SK-N-SH (cell line): Measurements from ENCODE around the gene PMP22. TPM values are rescaled to one million over a fixed set of nuclear protein-coding genes. Genes with fewer than 3 reads are reported as not detected.

ENCODE experiments used
- CTCF ChIA-PET: fragments of 300-600, 350-600 bp; formaldehyde crosslinking; extraction: SDS; loops from one replicate; lab custom pipeline; 2021; lab: Yijun Ruan, JAX
- POLR2A ChIA-PET: fragments of 350-600 bp; sonication (Branson Sonifier 250); formaldehyde crosslinking; extraction: SDS; loops from one replicate; lab custom pipeline; 2020; ENCODE audit warnings: antibody characterized with exemption, inconsistent platforms; lab: Yijun Ruan, JAX
- DNase-seq: peaks from one replicate; pipeline ENCODE4 v3.0.0; 2012
- H2AFZ ChIP-seq: fragments of 200-600 bp; sonication (generic); 2 replicates; pipeline ENCODE4 v1.8.1; 2016; ENCODE audit warnings: antibody characterized with exemption, mild to moderate bottlenecking, low read depth
- H3F3A ChIP-seq: fragments of 200-600 bp; sonication (generic); replicated peaks from 2 replicates; pipeline ENCODE3; 2016; ENCODE audit warnings: antibody characterized with exemption, mild to moderate bottlenecking; ENCODE audit not compliant: insufficient read depth
- H3K27ac ChIP-seq, 2 experiments: fragments of 200-500 bp in 1 of 2; fragments of 200-600 bp in 1 of 2; sonication (Bioruptor generic) in 1 of 2; sonication (generic), shearing (Covaris generic) in 1 of 2; 2 replicates each; pipeline versions ENCODE4 v1.5.1 to v1.6.1; 2014 to 2016; ENCODE audit warnings: low read depth in 2 of 2, inconsistent platforms in 1 of 2, low read length in 1 of 2, mild to moderate bottlenecking in 1 of 2, mixed read lengths in 1 of 2
- H3K27me3 ChIP-seq: fragments of 200-600 bp; sonication (generic), shearing (Covaris generic); 2 replicates; pipeline ENCODE4 v1.6.1; 2016; ENCODE audit warnings: mixed run types; ENCODE audit not compliant: insufficient read depth
- H3K36me3 ChIP-seq, 2 experiments: fragments of 200-500 bp in 1 of 2; fragments of 200-600 bp in 1 of 2; sonication (Bioruptor generic) in 1 of 2; sonication (generic) in 1 of 2; replicated peaks in 1 of 2; 2 replicates each; pipeline versions ENCODE3 to v1.5.1; 2014 to 2016; ENCODE audit warnings: low read length in 1 of 2, mild to moderate bottlenecking in 1 of 2; ENCODE audit not compliant: insufficient read depth in 2 of 2, control insufficient read depth in 1 of 2
- H3K4me1 ChIP-seq, 2 experiments: fragments of 200-500 bp in 1 of 2; fragments of 200-600 bp in 1 of 2; sonication (Bioruptor generic) in 1 of 2; sonication (generic), shearing (Covaris generic) in 1 of 2; 2 replicates each; pipeline versions ENCODE4 v1.5.1 to v1.6.1; 2014 to 2016; ENCODE audit warnings: low read depth in 1 of 2, low read length in 1 of 2, mixed run types in 1 of 2; ENCODE audit not compliant: insufficient read depth in 2 of 2, control insufficient read depth in 1 of 2
- H3K4me2 ChIP-seq: fragments of 200-600 bp; sonication (generic), shearing (Covaris generic); 2 replicates; pipeline ENCODE4 v1.6.1; 2017; ENCODE audit warnings: mixed run types
- H3K4me3 ChIP-seq, 2 experiments: fragments of 200-500 bp in 1 of 2; fragments of 200-600 bp in 1 of 2; sonication (Bioruptor generic) in 1 of 2; sonication (generic), shearing (Covaris generic) in 1 of 2; 2 replicates each; pipeline versions ENCODE4 v1.5.1 to v1.8.1; 2014 to 2016; ENCODE audit warnings: low read depth in 2 of 2, inconsistent platforms in 1 of 2, low read length in 1 of 2, mild to moderate bottlenecking in 1 of 2, mixed read lengths in 1 of 2, moderate library complexity in 1 of 2
- H3K79me2 ChIP-seq: fragments of 200-600 bp; sonication (generic); 2 replicates; pipeline ENCODE4 v1.8.1; 2017; ENCODE audit warnings: mild to moderate bottlenecking; ENCODE audit not compliant: insufficient read depth
- H3K9ac ChIP-seq: fragments of 200-600 bp; sonication (generic); 2 replicates; pipeline ENCODE4 v1.6.1; 2017; ENCODE audit warnings: mixed run types
- H3K9me2 ChIP-seq: fragments of 200-600 bp; sonication (generic); 2 replicates; pipeline ENCODE4 v1.6.1; 2017; ENCODE audit warnings: mixed run types
- H3K9me3 ChIP-seq: fragments of 200-600 bp; sonication (generic); 2 replicates; pipeline ENCODE4 v1.6.1; 2017; ENCODE audit warnings: mixed run types, mild to moderate bottlenecking, moderate library complexity
- H4K20me1 ChIP-seq: fragments of 200-600 bp; sonication (generic); 2 replicates; pipeline ENCODE4 v1.6.1; 2017; ENCODE audit warnings: mild to moderate bottlenecking, mixed run types; ENCODE audit not compliant: insufficient read depth
- CTCF ChIP-seq: fragments of 200-600 bp; sonication (generic); IDR thresholded peaks from 2 replicates; pipeline ENCODE4 v1.6.1; 2017; ENCODE audit warnings: antibody characterized with exemption, mild to moderate bottlenecking, moderate library complexity
- EZH2phosphoT487 ChIP-seq: fragments of 200-600 bp; sonication (generic); IDR thresholded peaks from 2 replicates; pipeline ENCODE4 v1.6.1; 2017; ENCODE audit warnings: low read depth, mixed run types, mild to moderate bottlenecking, antibody characterized with exemption, moderate library complexity, borderline replicate concordance
- FOSL2 ChIP-seq: IDR thresholded peaks from 2 replicates; pipeline ENCODE4 v1.4.0; 2012; ENCODE audit warnings: low read depth, mild to moderate bottlenecking, moderate library complexity, borderline replicate concordance
- FOXJ3 ChIP-seq: sonication (generic); formaldehyde crosslinking; IDR thresholded peaks from 2 replicates; pipeline ENCODE4 v1.5.1; 2020; ENCODE audit warnings: mild to moderate bottlenecking, missing genetic modification reagents
- FOXM1 ChIP-seq: IDR thresholded peaks from 2 replicates; pipeline ENCODE4 v1.4.0; 2012; ENCODE audit warnings: low read depth, mild to moderate bottlenecking
- GATA2 ChIP-seq: sonication (generic); formaldehyde crosslinking; IDR thresholded peaks from 2 replicates; pipeline ENCODE4 v1.5.0; 2020; ENCODE audit warnings: mild to moderate bottlenecking, missing genetic modification reagents
- IRF3 ChIP-seq: fragments of 150-350 bp; IDR thresholded peaks from 2 replicates; pipeline ENCODE4 v1.6.1; 2016; ENCODE audit warnings: mild to moderate bottlenecking, low read depth, low read length
- JUND ChIP-seq: IDR thresholded peaks from 2 replicates; pipeline ENCODE4 v1.4.0; 2012
- NFIC ChIP-seq: IDR thresholded peaks from 2 replicates; pipeline ENCODE4 v1.4.0; 2012; ENCODE audit warnings: borderline replicate concordance
- REST ChIP-seq: IDR thresholded peaks from 2 replicates; pipeline ENCODE4 v1.6.1; 2012; ENCODE audit warnings: mild to moderate bottlenecking, low read depth, low read length, moderate library complexity
- SIN3A ChIP-seq: IDR thresholded peaks from 2 replicates; pipeline ENCODE4 v1.6.1; 2012; ENCODE audit warnings: low read depth, mild to moderate bottlenecking, low read length, moderate library complexity, borderline replicate concordance
- TCF12 ChIP-seq: IDR thresholded peaks from 2 replicates; pipeline ENCODE4 v1.4.0; 2012
- USF1 ChIP-seq: IDR thresholded peaks from 2 replicates; pipeline ENCODE4 v1.4.0; 2012; ENCODE audit warnings: low read depth, borderline replicate concordance
- USF2 ChIP-seq: fragments of 150-350 bp; IDR thresholded peaks from 2 replicates; pipeline ENCODE4 v1.6.1; 2017; ENCODE audit warnings: antibody characterized with exemption, low read length, low read depth, borderline replicate concordance
- YY1 ChIP-seq: IDR thresholded peaks from 2 replicates; pipeline ENCODE4 v1.4.0; 2012; ENCODE audit warnings: low read depth, mild to moderate bottlenecking
- WGBS: methylation state at CpG from one replicate; pipeline ENCODE4 v1.1.6; 2017; ENCODE audit warnings: low lambda C conversion rate; 5-methylcytosine and 5-hydroxymethylcytosine counted together
- polyA plus RNA-seq, 3 experiments: library from polyadenylated mRNA; depleted of rRNA; stranded (reverse); fragments of >200 nt; gene quantifications; 2 replicates each; pipeline ENCODE4 v1.2.3, GENCODE V29; 2012

The PMP22 gene
- polyA plus RNA-seq, 1 of the 3 experiments (the other 2 are of a cell fraction) = 82.5 TPM

GRCh38 chr17:15309793-15310192, 44.7 kb upstream of the PMP22 start (continued):
- TF ChIP-seq USF2 = no peak
- TF ChIP-seq GATA2 (CRISPR knock-in tag) = no peak
- no peak for TF ChIP-seq JUND

- ChIA-PET CTCF (interaction anchor here (0.8 kb wide), 1 partner anchor 95 kb away, joined by 3 read pairs; no protein-coding TSS in a partner anchor), POLR2A (no interaction called here)
- Histone ChIP-seq H3K27me3 (peaks cover 10% of the 10 kb centered on the region; the same call in 1 of the 2 replicates), H3K4me2 (no peak overlapping the region), H4K20me1 (no peaks in the 10 kb centered on the region), H3K9me2 (no peaks in the 10 kb centered on the region), H3K9ac (no peak overlapping the region), H3F3A (no peaks in the 10 kb centered on the region), H3K4me1 (peaks cover 0 to 5% of the 10 kb centered on the region in 2 experiments; a peak in 2 of 4 replicates), H3K36me3 (no peaks in the 10 kb centered on the region), H2AFZ (no peak overlapping the region), H3K9me3 (no peaks in the 10 kb centered on the region), H3K4me3 (no peak overlapping the region), H3K79me2 (no peaks in the 10 kb centered on the region)
- 53% methylated on average over 3 of the region's 3 CpGs for WGBS
- no peak for DNase-seq
- TF ChIP-seq EZH2phosphoT487 (no peak), SIN3A (no peak), IRF3 (no peak), FOSL2 (no peak), USF2 (no peak), USF1 (no peak), FOXJ3 (CRISPR knock-in tag) (no peak)
- TF ChIP-seq, all 33 proteins: peak for 0
- no peak overlapping the region for H3K27ac ChIP-seq
These were observed 44.1 kb upstream of the PMP22 start for GRCh38 chr17:15309236-15309635.

- WGBS = 90% methylated on average over 7 of the region's 7 CpGs
- Histone ChIP-seq H2AFZ (no peak overlapping the region), H3K9me3 (no peaks in the 10 kb centered on the region), H3K27me3 (peaks cover 10% of the 10 kb centered on the region; the same call in 1 of the 2 replicates), H3K9me2 (no peaks in the 10 kb centered on the region), H3K79me2 (no peaks in the 10 kb centered on the region), H3K4me1 (peaks cover 0 to 8% of the 10 kb centered on the region in 2 experiments; a peak in 2 of 4 replicates), H3K9ac (no peak overlapping the region), H4K20me1 (no peaks in the 10 kb centered on the region), H3F3A (no peaks in the 10 kb centered on the region), H3K36me3 (no peaks in the 10 kb centered on the region), H3K4me3 (no peak overlapping the region), H3K27ac (no peak overlapping the region), H3K4me2 (no peak overlapping the region)
- DNase-seq = no peak
- POLR2A ChIA-PET = no interaction called here
- CTCF ChIA-PET = interaction anchor here (0.8 kb wide), 1 partner anchor 96 kb away, joined by 3 read pairs; no protein-coding TSS in a partner anchor
- TF ChIP-seq CTCF = no peak
- TF ChIP-seq NFIC = no peak
- no peak for TF ChIP-seq JUND
- no peak for TF ChIP-seq FOXJ3 (CRISPR knock-in tag)
- no peak for TF ChIP-seq FOXM1
- no peak for TF ChIP-seq REST
- no peak for TF ChIP-seq YY1
- TF ChIP-seq TCF12 = no peak
- no peak for TF ChIP-seq SIN3A
These were observed 43.6 kb upstream of the PMP22 start for GRCh38 chr17:15308758-15309157.
